ENCODE results near the gene MSMB. TPM values are rescaled to one million over a fixed set of nuclear protein-coding genes. Genes with fewer than 3 reads are reported as not detected.

MSMB gene
- polyA plus RNA-seq, 1 of the 3 experiments (the other 2 are of a cell fraction): not detected

- H3K27ac ChIP-seq (ENCODE audit: low read depth in 2 of 2, low read length in 1 of 2): no peak overlapping the region
- WGBS (ENCODE audit: low lambda C conversion rate): 77% methylated on average over 4 of the region's 4 CpGs
- H3K4me1 ChIP-seq (ENCODE audit: control insufficient read depth in 1 of 2, insufficient read depth in 2 of 2, low read depth in 1 of 2, low read length in 1 of 2): no peaks in the 10 kb centered on the region
- H3K9me3 ChIP-seq: no peaks in the 10 kb centered on the region; the same call in 1 of the 2 replicates
- no peaks in the 10 kb centered on the region for H3F3A ChIP-seq (replicated peaks; ENCODE audit: insufficient read depth)
- ChIA-PET CTCF (no interaction called here), POLR2A (no interaction called here)
- H3K79me2 ChIP-seq (ENCODE audit: insufficient read depth): no peaks in the 10 kb centered on the region
- TF ChIP-seq RCOR1 (IDR thresholded peaks at IDR 0.05; ENCODE audit: low read length): no peak
- no peak overlapping the region for H2AFZ ChIP-seq (ENCODE audit: low read depth)
- no peak for DNase-seq
- H3K27me3 ChIP-seq (ENCODE audit: insufficient read depth): no peaks in the 10 kb centered on the region
- H3K9ac ChIP-seq: no peak overlapping the region
- H3K36me3 ChIP-seq (replicated peaks in 1 of 2; ENCODE audit: control insufficient read depth in 1 of 2, insufficient read depth in 2 of 2, low read length in 1 of 2): no peaks in the 10 kb centered on the region
- H3K4me2 ChIP-seq: no peak overlapping the region
- no peaks in the 10 kb centered on the region for H4K20me1 ChIP-seq (ENCODE audit: insufficient read depth)
- H3K4me3 ChIP-seq (ENCODE audit: low read depth in 2 of 2, low read length in 1 of 2): no peak overlapping the region
- no peaks in the 10 kb centered on the region for H3K9me2 ChIP-seq
Measured at GRCh38 chr10:46055771-46056170, 9.7 kb upstream of the MSMB start.

- no peak for TF ChIP-seq TAF1 (IDR thresholded peaks at IDR 0.05; ENCODE audit: borderline replicate concordance, low read depth, low read length)
- TF ChIP-seq, protein P1, sequence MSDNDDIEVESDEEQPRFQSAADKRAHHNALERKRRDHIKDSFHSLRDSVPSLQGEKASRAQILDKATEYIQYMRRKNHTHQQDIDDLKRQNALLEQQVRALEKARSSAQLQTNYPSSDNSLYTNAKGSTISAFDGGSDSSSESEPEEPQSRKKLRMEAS (IDR thresholded peaks at IDR 0.05; ENCODE audit: low read depth): no peak
- no peak for TF ChIP-seq TCF12 (IDR thresholded peaks at IDR 0.05)
- TF ChIP-seq NRF1 (IDR thresholded peaks at IDR 0.05; ENCODE audit: low read depth, low read length): no peak
- no peak for TF ChIP-seq REST (IDR thresholded peaks at IDR 0.05; ENCODE audit: low read depth, low read length)
- no peak for TF ChIP-seq POLR2AphosphoS5 (IDR thresholded peaks at IDR 0.05; ENCODE audit: low read depth, low read length)
- TF ChIP-seq PBX3 (IDR thresholded peaks at IDR 0.05): no peak
- TF ChIP-seq CTCF (IDR thresholded peaks at IDR 0.05): no peak
- TF ChIP-seq ELF1 (IDR thresholded peaks at IDR 0.05): no peak
- no peak for TF ChIP-seq ZBTB33 (IDR thresholded peaks at IDR 0.05; ENCODE audit: borderline replicate concordance, low read depth)
- TF ChIP-seq RXRA (IDR thresholded peaks at IDR 0.05; ENCODE audit: borderline replicate concordance, low read depth): no peak
- no peak for TF ChIP-seq MEF2A (IDR thresholded peaks at IDR 0.05; ENCODE audit: borderline replicate concordance, low read depth)
- TF ChIP-seq YY1 (IDR thresholded peaks at IDR 0.05; ENCODE audit: low read depth): no peak
- TF ChIP-seq, protein P2, sequence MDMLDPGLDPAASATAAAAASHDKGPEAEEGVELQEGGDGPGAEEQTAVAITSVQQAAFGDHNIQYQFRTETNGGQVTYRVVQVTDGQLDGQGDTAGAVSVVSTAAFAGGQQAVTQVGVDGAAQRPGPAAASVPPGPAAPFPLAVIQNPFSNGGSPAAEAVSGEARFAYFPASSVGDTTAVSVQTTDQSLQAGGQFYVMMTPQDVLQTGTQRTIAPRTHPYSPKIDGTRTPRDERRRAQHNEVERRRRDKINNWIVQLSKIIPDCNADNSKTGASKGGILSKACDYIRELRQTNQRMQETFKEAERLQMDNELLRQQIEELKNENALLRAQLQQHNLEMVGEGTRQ (IDR thresholded peaks at IDR 0.05; ENCODE audit: borderline replicate concordance, low read depth, low read length): no peak
- Histone ChIP-seq H3K4me2 (no peak overlapping the region), H3K27me3 (ENCODE audit: insufficient read depth) (no peaks in the 10 kb centered on the region), H3F3A (replicated peaks; ENCODE audit: insufficient read depth) (no peaks in the 10 kb centered on the region), H3K4me1 (ENCODE audit: control insufficient read depth in 1 of 2, insufficient read depth in 2 of 2, low read depth in 1 of 2, low read length in 1 of 2) (no peaks in the 10 kb centered on the region), H3K79me2 (ENCODE audit: insufficient read depth) (no peaks in the 10 kb centered on the region), H2AFZ (ENCODE audit: low read depth) (no peak overlapping the region), H3K4me3 (ENCODE audit: low read depth in 2 of 2, low read length in 1 of 2) (no peak overlapping the region), H3K9me2 (no peaks in the 10 kb centered on the region), H3K9me3 (no peaks in the 10 kb centered on the region; the same call in 1 of the 2 replicates), H3K36me3 (replicated peaks in 1 of 2; ENCODE audit: control insufficient read depth in 1 of 2, insufficient read depth in 2 of 2, low read length in 1 of 2) (no peaks in the 10 kb centered on the region), H4K20me1 (ENCODE audit: insufficient read depth) (no peaks in the 10 kb centered on the region), H3K27ac (ENCODE audit: low read depth in 2 of 2, low read length in 1 of 2) (no peak overlapping the region), H3K9ac (no peak overlapping the region)
- POLR2A ChIA-PET: no interaction called here
- no peak for DNase-seq
- CTCF ChIA-PET: no interaction called here
- 46% methylated on average over 9 of the region's 9 CpGs for WGBS (ENCODE audit: low lambda C conversion rate)
Measured at GRCh38 chr10:46053534-46054434, 7.7 kb upstream of the MSMB start.
